Measurements from ENCODE around the gene IL13.
"Not testable (repeated sequence)": the region's sequence is repeated elsewhere in the genome, so short reads cannot be mapped to it uniquely, and the experiment has no call there.

Gene IL13

DNA sequence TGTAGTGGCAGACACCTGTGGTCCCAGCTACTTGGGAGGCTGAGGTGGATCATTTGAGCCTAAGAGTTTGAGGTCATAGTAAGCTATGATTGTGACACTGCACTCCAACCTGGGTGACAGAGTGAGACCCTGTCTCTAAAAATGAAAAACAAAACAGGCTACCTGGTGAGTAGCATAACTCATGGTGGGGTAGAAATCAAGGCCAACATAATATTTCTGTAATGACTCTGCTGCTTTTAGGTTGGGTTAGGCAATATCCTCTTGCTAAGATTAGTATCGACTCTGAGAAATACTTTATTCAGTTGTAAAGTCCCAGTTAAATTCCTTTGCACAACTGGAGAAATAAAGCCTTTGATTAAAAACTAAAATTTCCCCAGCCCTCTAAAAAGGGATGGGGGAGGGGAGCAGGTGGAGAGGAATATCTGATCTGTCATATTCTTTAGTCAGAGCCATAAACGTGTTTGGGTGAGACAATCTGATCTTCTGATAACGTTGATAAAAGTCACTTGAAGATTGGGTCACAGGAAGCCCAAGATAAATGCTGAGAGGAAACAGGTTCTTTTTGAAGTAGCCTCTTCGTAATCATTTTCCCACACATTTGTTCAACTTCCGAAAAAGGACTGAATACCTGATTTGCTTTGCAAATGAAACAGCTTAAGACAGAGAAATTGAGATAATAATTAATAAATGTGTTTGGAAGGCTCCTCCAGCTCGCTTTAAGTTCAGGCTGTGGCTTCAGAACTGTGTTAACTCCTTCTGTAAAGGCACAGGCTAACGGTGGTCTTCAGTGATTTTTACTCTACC, 30.8 kb downstream of the IL13 start:
- no peak for DNase-seq (ENCODE audit: low read depth, low spot score)

DNA sequence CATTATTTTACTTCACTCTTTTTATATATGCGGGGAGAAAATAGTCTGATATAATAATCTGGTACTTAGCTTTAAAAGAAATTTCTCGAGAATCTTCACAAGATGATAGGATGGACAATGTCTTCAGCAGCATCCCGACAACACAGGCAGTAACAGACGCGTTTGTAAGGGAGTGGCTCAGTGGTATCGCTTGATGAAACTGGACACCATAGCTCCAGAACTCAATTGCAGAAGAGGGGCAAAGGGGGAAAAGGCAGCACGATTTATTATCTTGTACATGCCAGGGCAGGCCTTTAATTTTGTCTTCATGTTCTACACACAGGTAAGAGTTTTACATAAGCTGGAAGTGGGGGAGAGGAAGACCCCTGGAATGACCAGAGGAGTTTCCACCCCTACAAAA, 31.5 kb downstream of the IL13 start:
- no peak for DNase-seq (ENCODE audit: low read depth, low spot score)

DNA sequence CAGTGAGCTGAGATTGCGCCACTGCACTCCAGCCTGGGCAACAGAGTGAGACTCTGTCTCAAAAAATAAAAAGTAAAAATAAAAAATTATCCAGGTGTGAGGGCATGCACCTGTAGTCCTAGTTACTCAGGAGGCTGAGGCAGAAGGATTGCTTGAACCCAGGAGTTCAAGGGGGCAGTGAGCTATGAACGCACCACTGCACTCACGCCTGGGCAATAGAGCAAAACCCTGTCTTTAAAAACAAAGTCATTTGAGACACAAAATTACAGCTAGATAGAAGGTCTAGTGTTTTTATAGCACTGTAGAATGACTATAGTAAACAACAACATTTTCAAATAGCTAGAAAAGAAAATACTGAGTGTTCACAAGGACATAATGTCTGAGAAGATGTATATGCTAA, 32.2 kb downstream of the IL13 start:
- DNase-seq (ENCODE audit: low read depth, low spot score), result no peak

DNA sequence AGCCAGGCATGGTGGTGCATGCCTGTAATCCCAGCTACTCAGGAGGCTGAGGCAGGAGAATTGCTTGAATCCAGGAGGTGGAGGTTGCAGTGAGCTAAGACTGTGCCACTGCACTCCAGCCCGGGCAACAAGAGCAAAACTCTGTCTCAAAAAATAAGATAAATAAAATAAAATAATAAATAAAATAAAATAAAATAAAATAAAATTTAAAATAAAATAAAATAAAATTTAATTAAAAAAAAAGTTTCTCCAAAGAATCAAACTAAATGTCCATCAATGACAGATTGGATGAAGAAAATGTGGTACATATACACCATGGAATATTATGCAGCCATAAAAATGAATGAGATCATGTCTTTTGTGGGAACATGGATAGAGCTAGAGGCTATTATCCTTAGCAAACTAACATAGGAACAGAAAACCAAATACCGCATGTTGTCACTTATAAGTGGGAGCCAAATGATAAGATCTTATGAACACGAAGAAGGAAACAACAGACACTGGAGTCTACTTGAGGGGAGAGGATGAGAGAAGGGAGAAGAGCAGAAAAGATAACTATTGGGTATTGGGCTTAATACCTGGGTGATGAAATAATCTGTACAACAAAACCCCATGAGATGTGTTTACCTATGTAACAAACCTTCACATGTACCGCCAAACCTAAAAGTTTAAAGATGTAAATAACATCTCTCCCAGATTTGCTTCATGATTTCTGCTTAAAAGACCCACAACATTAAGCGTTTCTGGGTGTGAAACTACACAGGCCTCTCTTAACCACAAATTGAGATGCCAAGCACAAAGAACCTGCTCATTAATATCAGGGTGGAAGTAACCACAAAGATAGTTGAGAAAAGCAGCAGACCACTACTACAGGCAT, 34.0 kb downstream of the IL13 start:
- DNase-seq (ENCODE audit: low read depth, low spot score), result not testable (repeated sequence)

DNA sequence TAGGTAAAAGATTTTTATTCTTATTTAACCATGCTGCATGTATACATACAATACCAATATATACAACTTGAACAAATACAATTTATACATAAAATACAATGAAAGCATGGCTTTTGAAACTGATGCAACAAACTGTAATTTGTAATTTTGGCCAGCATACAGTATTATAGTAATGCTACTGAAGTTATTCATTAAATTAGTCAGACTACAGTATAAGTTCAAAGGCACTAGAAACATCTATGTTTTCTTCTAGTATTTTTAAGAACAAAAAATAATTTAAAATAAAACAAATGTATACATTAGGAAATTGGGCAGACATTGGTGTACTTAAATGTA, 34.6 kb downstream of the IL13 start:
- DNase-seq (ENCODE audit: low read depth, low spot score), result no peak

DNA sequence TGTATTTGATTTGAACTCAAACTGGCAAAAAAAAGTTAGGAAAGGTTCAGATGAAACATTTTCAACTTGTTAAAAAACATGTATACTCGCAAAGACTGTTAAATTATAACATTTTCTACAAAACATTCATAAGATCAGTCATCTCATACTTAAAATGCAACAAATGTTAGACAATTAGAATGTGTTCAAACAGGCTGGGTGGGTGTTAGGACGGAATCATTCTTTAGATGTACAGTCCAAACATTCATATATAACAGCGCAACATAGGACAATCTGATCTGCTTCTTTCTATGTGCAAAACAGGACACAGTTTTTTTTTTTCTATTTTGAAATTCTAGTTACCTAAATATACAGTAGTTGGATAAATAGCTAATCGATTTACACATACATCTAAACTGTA, 38.0 kb downstream of the IL13 start:
- DNase-seq (ENCODE audit: low read depth, low spot score), result no peak

DNA sequence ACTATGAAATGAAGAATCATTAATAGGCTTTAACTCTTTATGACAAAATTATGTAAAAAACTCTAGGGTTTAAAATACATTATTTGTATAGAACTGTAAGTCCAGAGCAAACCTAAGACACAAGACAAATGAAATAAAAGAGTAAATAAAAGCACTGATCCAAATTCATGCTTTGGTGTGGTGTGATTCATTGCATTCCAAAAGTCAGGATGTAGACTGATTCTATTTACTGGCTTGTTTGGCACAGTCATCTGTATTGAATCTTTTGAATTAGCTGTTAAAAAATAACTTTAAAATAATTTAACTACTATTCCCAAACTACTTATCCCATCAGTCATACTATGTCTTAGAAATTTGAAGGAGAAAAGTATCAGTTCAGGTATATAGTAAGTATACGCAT, 46.9 kb downstream of the IL13 start:
- DNase-seq (ENCODE audit: low read depth, low spot score), result no peak

DNA sequence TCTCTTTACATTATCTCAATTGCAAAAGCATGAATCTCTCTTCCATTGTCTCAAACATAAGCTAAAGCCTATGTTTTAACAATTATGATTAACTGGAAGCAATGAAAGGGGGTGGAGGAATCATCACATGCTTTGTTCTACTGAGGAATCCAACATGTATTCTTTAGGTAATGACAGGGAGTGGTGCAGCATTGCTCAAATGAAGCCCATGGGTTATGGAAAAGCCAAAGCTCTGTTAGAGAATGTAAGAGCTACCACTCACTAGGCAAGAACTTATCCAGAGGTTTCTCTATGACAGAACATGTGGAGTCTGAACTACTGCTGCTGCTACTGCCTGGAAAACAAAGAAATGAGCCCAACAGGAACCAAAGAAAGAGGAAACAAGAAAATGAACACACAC, 50.7 kb downstream of the IL13 start:
- no peak for DNase-seq (ENCODE audit: low read depth, low spot score)

All from brain pericyte (primary cell).